ENCODE results near the gene CHTF8.
"Not testable (repeated sequence)": the region's sequence is repeated elsewhere in the genome, so short reads cannot be mapped to it uniquely, and the experiment has no call there.

- TF ChIP-seq POLR2A (IDR thresholded peaks at IDR 0.05), result peak in 1 of 2 donors; percentile 26
- not testable (repeated sequence) for TF ChIP-seq CTCF (IDR thresholded peaks at IDR 0.05)
These were observed 17.2 kb upstream of the CHTF8 start for GRCh38 chr16:69149621-69150020.

All from thyroid gland (tissue), 4 donors.